HepG2 (cell line): ENCODE results near the gene STAT4. TPM values are rescaled to one million over a fixed set of nuclear protein-coding genes. Genes with fewer than 3 reads are reported as not detected.
A peak's percentile ranks its signal among the peaks of the same experiment; 100 is the strongest.

Source experiments
- ATF7-NPFF ChIP-seq: sonication (generic); formaldehyde crosslinking; IDR thresholded peaks from 2 replicates; pipeline ENCODE4 v1.8.1; 2023; ENCODE audit warnings: mild to moderate bottlenecking, low read depth, missing genetic modification reagents, moderate library complexity
- GPN1 ChIP-seq: sonication (generic); formaldehyde crosslinking; IDR thresholded peaks from 2 replicates; pipeline ENCODE4 v1.5.1; 2020; ENCODE audit warnings: missing genetic modification reagents, borderline replicate concordance
- HES4 ChIP-seq: sonication (generic); formaldehyde crosslinking; IDR thresholded peaks from 2 replicates; pipeline ENCODE4 v1.9.0; 2021; ENCODE audit warnings: mild to moderate bottlenecking, missing genetic modification reagents, borderline replicate concordance
- NCOA1 ChIP-seq: sonication (generic); formaldehyde crosslinking; IDR thresholded peaks from 2 replicates; pipeline ENCODE4 v1.9.0; 2021; ENCODE audit warnings: missing genetic modification reagents
- NFIC ChIP-seq: IDR thresholded peaks from 2 replicates; pipeline ENCODE4 v1.6.1; 2012; ENCODE audit warnings: mild to moderate bottlenecking, low read length, inconsistent platforms
- PCBP2 ChIP-seq: fragments of 200-400 bp; formaldehyde crosslinking; optimal IDR thresholded peaks from 2 replicates; pipeline ENCODE3; 2018; ENCODE audit warnings: low read length, low read depth; ENCODE audit not compliant: poor library complexity, severe bottlenecking
- RAD21 ChIP-seq: fragments of 450-650 bp; formaldehyde crosslinking; IDR thresholded peaks from 2 replicates; pipeline ENCODE4 v1.5.0; 2020; ENCODE audit warnings: mild to moderate bottlenecking
- REST ChIP-seq, 2 experiments: IDR thresholded peaks; 2 replicates each; pipeline ENCODE4 v1.6.1; 2011 to 2012; ENCODE audit warnings: low read length in 2 of 2, borderline replicate concordance in 1 of 2, low read depth in 1 of 2, mild to moderate bottlenecking in 1 of 2, moderate library complexity in 1 of 2
- RNF2 ChIP-seq: fragments of 450-650 bp; conservative IDR thresholded peaks from 2 replicates; pipeline ENCODE4 v1.6.1; 2016; ENCODE audit warnings: low read depth
- SETDB1 ChIP-seq: sonication (generic); formaldehyde crosslinking; IDR thresholded peaks from 2 replicates; pipeline ENCODE4 v1.5.1; 2020; ENCODE audit warnings: missing genetic modification reagents, mild to moderate bottlenecking, borderline replicate concordance
- U2AF1 ChIP-seq: fragments of 200-400 bp; formaldehyde crosslinking; optimal IDR thresholded peaks from 2 replicates; pipeline ENCODE3; 2017; ENCODE audit warnings: mild to moderate bottlenecking, low read depth, low read length
- ZNF605 ChIP-seq: sonication (generic); formaldehyde crosslinking; IDR thresholded peaks from 2 replicates; pipeline ENCODE4 v1.8.0; 2022; ENCODE audit warnings: mild to moderate bottlenecking, missing genetic modification reagents
- ZNF816 ChIP-seq: sonication (generic); formaldehyde crosslinking; IDR thresholded peaks from 2 replicates; pipeline ENCODE4 v1.8.0; 2022; ENCODE audit warnings: missing genetic modification reagents, mild to moderate bottlenecking, borderline replicate concordance
- polyA plus RNA-seq, 8 experiments: library from polyadenylated mRNA; depleted of rRNA in 3 of 8; stranded (reverse) in 7 of 8; unstranded in 1 of 8; fragments of >200 nt; fragmentation: Illumina TruSeq in 4 of 8; extraction: Trizol in 4 of 8; gene quantifications; 2 replicates each; pipeline versions ENCODE4 v1.2.1 to v1.2.3, GENCODE V29; 2011 to 2016; ENCODE audit warnings: low read depth in 4 of 8, missing spikeins in 1 of 8, mixed read lengths in 1 of 8; ENCODE audit not compliant: insufficient read depth in 1 of 8
- total RNA-seq, 5 experiments: library from RNA; depleted of rRNA; stranded (reverse); fragments of >200 nt; fragmentation: Illumina TruSeq; extraction: Trizol; gene quantifications; 2 replicates each; pipeline ENCODE4 v1.2.3, GENCODE V29; 2016; ENCODE audit warnings: low read depth in 1 of 5
- TF ChIP-seq, protein P1 (sequence below): sonication (generic); formaldehyde crosslinking; IDR thresholded peaks from 2 replicates; pipeline ENCODE4 v1.8.0; 2022; ENCODE audit warnings: missing genetic modification reagents, mild to moderate bottlenecking, moderate library complexity, borderline replicate concordance
- TF ChIP-seq, protein P2 (sequence below), 2 experiments: sonication (generic) in 1 of 2; formaldehyde crosslinking in 1 of 2; IDR thresholded peaks; 2 replicates each; pipeline versions ENCODE4 v1.4.0 to v1.6.1; 2018 to 2020; ENCODE audit warnings: missing genetic modification reagents in 2 of 2, borderline replicate concordance in 1 of 2, low read depth in 1 of 2, mild to moderate bottlenecking in 1 of 2, missing biosample characterization in 1 of 2
- TF ChIP-seq, protein P3 (sequence below): sonication (generic); formaldehyde crosslinking; IDR thresholded peaks from 2 replicates; pipeline ENCODE4 v1.4.0; 2020; ENCODE audit warnings: missing genetic modification reagents, low read depth, mild to moderate bottlenecking, borderline replicate concordance
- TF ChIP-seq, protein P4 (sequence below): IDR thresholded peaks from 2 replicates; pipeline ENCODE4 v1.6.1; 2016

STAT4 gene
- total and polyA plus RNA-seq, 2 of the 13 experiments (the other 11 are each of a cell fraction or from before 2014, with no cell fraction given): 0.37 TPM; not detected in 1

GRCh38 chr2:191013932-191014652, 136.7 kb downstream of the STAT4 start, which contains the start of gene STAT1 (continued):
- TF ChIP-seq, protein P1, sequence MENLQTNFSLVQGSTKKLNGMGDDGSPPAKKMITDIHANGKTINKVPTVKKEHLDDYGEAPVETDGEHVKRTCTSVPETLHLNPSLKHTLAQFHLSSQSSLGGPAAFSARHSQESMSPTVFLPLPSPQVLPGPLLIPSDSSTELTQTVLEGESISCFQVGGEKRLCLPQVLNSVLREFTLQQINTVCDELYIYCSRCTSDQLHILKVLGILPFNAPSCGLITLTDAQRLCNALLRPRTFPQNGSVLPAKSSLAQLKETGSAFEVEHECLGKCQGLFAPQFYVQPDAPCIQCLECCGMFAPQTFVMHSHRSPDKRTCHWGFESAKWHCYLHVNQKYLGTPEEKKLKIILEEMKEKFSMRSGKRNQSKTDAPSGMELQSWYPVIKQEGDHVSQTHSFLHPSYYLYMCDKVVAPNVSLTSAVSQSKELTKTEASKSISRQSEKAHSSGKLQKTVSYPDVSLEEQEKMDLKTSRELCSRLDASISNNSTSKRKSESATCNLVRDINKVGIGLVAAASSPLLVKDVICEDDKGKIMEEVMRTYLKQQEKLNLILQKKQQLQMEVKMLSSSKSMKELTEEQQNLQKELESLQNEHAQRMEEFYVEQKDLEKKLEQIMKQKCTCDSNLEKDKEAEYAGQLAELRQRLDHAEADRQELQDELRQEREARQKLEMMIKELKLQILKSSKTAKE (CRISPR knock-in tag): no peak; the same call in none of the 2 replicates
- TF ChIP-seq, protein P2, sequence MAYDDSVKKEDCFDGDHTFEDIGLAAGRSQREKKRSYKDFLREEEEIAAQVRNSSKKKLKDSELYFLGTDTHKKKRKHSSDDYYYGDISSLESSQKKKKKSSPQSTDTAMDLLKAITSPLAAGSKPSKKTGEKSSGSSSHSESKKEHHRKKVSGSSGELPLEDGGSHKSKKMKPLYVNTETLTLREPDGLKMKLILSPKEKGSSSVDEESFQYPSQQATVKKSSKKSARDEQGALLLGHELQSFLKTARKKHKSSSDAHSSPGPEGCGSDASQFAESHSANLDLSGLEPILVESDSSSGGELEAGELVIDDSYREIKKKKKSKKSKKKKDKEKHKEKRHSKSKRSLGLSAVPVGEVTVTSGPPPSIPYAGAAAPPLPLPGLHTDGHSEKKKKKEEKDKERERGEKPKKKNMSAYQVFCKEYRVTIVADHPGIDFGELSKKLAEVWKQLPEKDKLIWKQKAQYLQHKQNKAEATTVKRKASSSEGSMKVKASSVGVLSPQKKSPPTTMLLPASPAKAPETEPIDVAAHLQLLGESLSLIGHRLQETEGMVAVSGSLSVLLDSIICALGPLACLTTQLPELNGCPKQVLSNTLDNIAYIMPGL (CRISPR knock-in tag; IDR thresholded peaks at IDR 0.05; ENCODE audit: borderline replicate concordance in 1 of 2, low read depth in 1 of 2): peak in 1 of 2 experiments; percentile 94; a peak in 2 of 4 replicates
- peak; percentile 66 for TF ChIP-seq RAD21 (CRISPR knock-in tag)
- TF ChIP-seq HES4 (CRISPR knock-in tag): peak; percentile 21; the same call in 1 of the 2 replicates
- TF ChIP-seq RNF2: peak; percentile 93; the same call in 1 of the 2 replicates
- peak; percentile 38; the same call in 1 of the 2 replicates for TF ChIP-seq NFIC
- TF ChIP-seq, protein P3, sequence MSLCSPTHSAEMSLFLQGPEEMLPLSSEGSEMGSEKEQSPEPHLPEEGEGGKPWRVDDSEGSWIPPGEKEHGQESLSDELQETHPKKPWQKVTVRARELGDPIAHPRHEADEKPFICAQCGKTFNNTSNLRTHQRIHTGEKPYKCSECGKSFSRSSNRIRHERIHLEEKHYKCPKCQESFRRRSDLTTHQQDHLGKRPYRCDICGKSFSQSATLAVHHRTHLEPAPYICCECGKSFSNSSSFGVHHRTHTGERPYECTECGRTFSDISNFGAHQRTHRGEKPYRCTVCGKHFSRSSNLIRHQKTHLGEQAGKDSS: peak; percentile 88
- no peak for TF ChIP-seq GPN1 (CRISPR knock-in tag)
- peak; percentile 98 for TF ChIP-seq ATF7-NPFF (CRISPR knock-in tag)
- TF ChIP-seq ZNF605 (CRISPR knock-in tag): peak; percentile 97
- peak; percentile 93 for TF ChIP-seq U2AF1
- peak in 1 of 2 experiments; percentile 74; a peak in 1 of 4 replicates for TF ChIP-seq REST (IDR thresholded peaks at IDR 0.05; ENCODE audit: borderline replicate concordance in 1 of 2, low read depth in 1 of 2, low read length in 2 of 2)
- TF ChIP-seq, protein P4, sequence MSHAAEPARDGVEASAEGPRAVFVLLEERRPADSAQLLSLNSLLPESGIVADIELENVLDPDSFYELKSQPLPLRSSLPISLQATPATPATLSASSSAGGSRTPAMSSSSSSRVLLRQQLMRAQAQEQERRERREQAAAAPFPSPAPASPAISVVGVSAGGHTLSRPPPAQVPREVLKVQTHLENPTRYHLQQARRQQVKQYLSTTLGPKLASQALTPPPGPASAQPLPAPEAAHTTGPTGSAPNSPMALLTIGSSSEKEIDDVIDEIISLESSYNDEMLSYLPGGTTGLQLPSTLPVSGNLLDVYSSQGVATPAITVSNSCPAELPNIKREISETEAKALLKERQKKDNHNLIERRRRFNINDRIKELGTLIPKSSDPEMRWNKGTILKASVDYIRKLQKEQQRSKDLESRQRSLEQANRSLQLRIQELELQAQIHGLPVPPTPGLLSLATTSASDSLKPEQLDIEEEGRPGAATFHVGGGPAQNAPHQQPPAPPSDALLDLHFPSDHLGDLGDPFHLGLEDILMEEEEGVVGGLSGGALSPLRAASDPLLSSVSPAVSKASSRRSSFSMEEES (CRISPR knock-in tag): peak; percentile 98
- TF ChIP-seq PCBP2: no peak
- peak; percentile 84; the same call in 1 of the 2 replicates for TF ChIP-seq NCOA1 (CRISPR knock-in tag)
- TF ChIP-seq ZNF816 (CRISPR knock-in tag): peak; percentile 99
- TF ChIP-seq SETDB1 (CRISPR knock-in tag): no peak
